Hepatocyte (in vitro differentiated cells): ENCODE measurements around the gene KCND3. TPM values are rescaled to one million over a fixed set of nuclear protein-coding genes. Genes with fewer than 3 reads are reported as not detected.

Experiments used
- DNase-seq: peaks from one replicate; pipeline ENCODE4 v3.0.0-alpha.2; 2016; ENCODE audit warnings: low spot score
- H2AFZ ChIP-seq: fragments of 200-600 bp; sonication (generic); 2 replicates; pipeline ENCODE4 v1.6.0; 2016; ENCODE audit warnings: antibody characterized with exemption, mild to moderate bottlenecking
- H3K27ac ChIP-seq: fragments of 200-600 bp; sonication (generic); 2 replicates; pipeline ENCODE4 v1.5.1; 2016; ENCODE audit warnings: mild to moderate bottlenecking
- H3K27me3 ChIP-seq: fragments of 200-600 bp; sonication (generic); 2 replicates; pipeline ENCODE4 v1.6.1; 2016
- H3K36me3 ChIP-seq: fragments of 200-600 bp; sonication (generic); replicated peaks from 2 replicates; pipeline ENCODE4 v1.5.1; 2016; ENCODE audit warnings: low read depth; ENCODE audit not compliant: insufficient read depth
- H3K4me1 ChIP-seq: fragments of 200-600 bp; sonication (generic); 2 replicates; pipeline ENCODE4 v1.5.1; 2016; ENCODE audit warnings: mild to moderate bottlenecking, moderate library complexity; ENCODE audit not compliant: insufficient read depth
- H3K4me2 ChIP-seq: fragments of 200-600 bp; sonication (generic); 2 replicates; pipeline ENCODE4 v1.6.0; 2016
- H3K4me3 ChIP-seq: fragments of 200-600 bp; sonication (generic); 2 replicates; pipeline ENCODE4 v1.5.1; 2016; ENCODE audit warnings: mild to moderate bottlenecking
- H3K79me2 ChIP-seq: fragments of 200-600 bp; sonication (generic); 2 replicates; pipeline ENCODE4 v1.6.0; 2017; ENCODE audit warnings: mild to moderate bottlenecking
- H3K9me2 ChIP-seq: fragments of 200-600 bp; sonication (generic); replicated peaks from 2 replicates; pipeline ENCODE4 v1.6.0; 2017; ENCODE audit warnings: mild to moderate bottlenecking; ENCODE audit not compliant: insufficient read depth
- H3K9me3 ChIP-seq: fragments of 200-600 bp; sonication (generic); 2 replicates; pipeline ENCODE4 v1.5.1; 2016; ENCODE audit warnings: low read depth, mild to moderate bottlenecking
- H4K20me1 ChIP-seq: fragments of 200-600 bp; sonication (generic); 2 replicates; pipeline ENCODE4 v1.6.0; 2016; ENCODE audit warnings: mild to moderate bottlenecking; ENCODE audit not compliant: insufficient read depth, poor library complexity, severe bottlenecking
- CTCF ChIP-seq: fragments of 200-600 bp; sonication (generic); IDR thresholded peaks from 2 replicates; pipeline ENCODE4 v1.5.1; 2016; ENCODE audit warnings: antibody characterized with exemption, mild to moderate bottlenecking; ENCODE audit not compliant: poor library complexity
- EZH2 ChIP-seq: fragments of 200-600 bp; sonication (generic); IDR thresholded peaks from 2 replicates; pipeline ENCODE4 v1.6.1; 2016; ENCODE audit warnings: antibody characterized with exemption, mild to moderate bottlenecking, borderline replicate concordance
- EZH2phosphoT487 ChIP-seq: fragments of 200-600 bp; sonication (generic); IDR thresholded peaks from one replicate; pipeline ENCODE4 v1.6.1; 2018; ENCODE audit warnings: antibody characterized with exemption, mild to moderate bottlenecking, low read depth, moderate library complexity; ENCODE audit not compliant: unreplicated experiment, severe bottlenecking
- WGBS: methylation state at CpG from one replicate; pipeline ENCODE4 v1.1.6; 2016; ENCODE audit warnings: low lambda C conversion rate; ENCODE audit errors: missing lambda C conversion rate; 5-methylcytosine and 5-hydroxymethylcytosine counted together
- polyA plus RNA-seq: library from polyadenylated mRNA; unstranded; fragments of >200 nt; fragmentation: Nextera tagmentation; extraction: Ambion mirVana; gene quantifications from 2 replicates; pipeline ENCODE4 v1.2.1, GENCODE V29; 2016
- total RNA-seq: library from RNA; depleted of rRNA; stranded (reverse); fragments of >200 nt; gene quantifications from 2 replicates; pipeline ENCODE4 v1.2.3, GENCODE V29; 2014

The KCND3 gene
- total and polyA plus RNA-seq, 2 experiments from 2014 or later: 1.4 to 2.7 TPM

GRCh38 chr1:111923766-111924165 lies 65.7 kb downstream of the KCND3 start:
- Histone ChIP-seq H3K27me3 (no peaks in the 10 kb centered on the region), H2AFZ (no peak overlapping the region), H3K36me3 (no peaks in the 10 kb centered on the region), H3K4me2 (no peak overlapping the region), H4K20me1 (no peaks in the 10 kb centered on the region), H3K79me2 (no peaks in the 10 kb centered on the region), H3K9me2 (no peaks in the 10 kb centered on the region), H3K27ac (no peak overlapping the region), H3K4me3 (no peak overlapping the region), H3K4me1 (no peaks in the 10 kb centered on the region), H3K9me3 (no peaks in the 10 kb centered on the region)
- TF ChIP-seq CTCF (no peak), EZH2 (no peak), EZH2phosphoT487 (no peak)
- DNase-seq: no peak
- WGBS: 88% methylated on average over 5 of the region's 5 CpGs

GRCh38 chr1:111921948-111922347 lies 67.5 kb downstream of the KCND3 start:
- H2AFZ ChIP-seq: no peak overlapping the region
- H3K79me2 ChIP-seq: no peaks in the 10 kb centered on the region
- H3K9me2 ChIP-seq: no peaks in the 10 kb centered on the region
- DNase-seq: no peak
- no peaks in the 10 kb centered on the region for H3K27me3 ChIP-seq
- no peaks in the 10 kb centered on the region for H3K9me3 ChIP-seq
- H3K36me3 ChIP-seq: no peaks in the 10 kb centered on the region
- H3K4me2 ChIP-seq: no peak overlapping the region
- no peak overlapping the region for H3K4me3 ChIP-seq
- WGBS: 82% methylated on average over 6 of the region's 6 CpGs
- no peaks in the 10 kb centered on the region for H4K20me1 ChIP-seq
- no peak overlapping the region for H3K27ac ChIP-seq
- no peaks in the 10 kb centered on the region for H3K4me1 ChIP-seq
- no peak for TF ChIP-seq EZH2phosphoT487
- no peak for TF ChIP-seq EZH2
- TF ChIP-seq CTCF: no peak

- no peak overlapping the region for H3K4me2 ChIP-seq
- H3K79me2 ChIP-seq: no peaks in the 10 kb centered on the region
- no peak overlapping the region for H3K27ac ChIP-seq
- no peaks in the 10 kb centered on the region for H3K27me3 ChIP-seq
- WGBS: 80% methylated on average over 11 of the region's 11 CpGs
- H3K4me1 ChIP-seq: no peaks in the 10 kb centered on the region
- H3K9me3 ChIP-seq: no peaks in the 10 kb centered on the region
- no peak overlapping the region for H3K4me3 ChIP-seq
- H3K9me2 ChIP-seq: no peaks in the 10 kb centered on the region
- H2AFZ ChIP-seq: no peak overlapping the region
- H4K20me1 ChIP-seq: no peaks in the 10 kb centered on the region
- TF ChIP-seq EZH2phosphoT487 (no peak), EZH2 (no peak), CTCF (no peak)
- no peaks in the 10 kb centered on the region for H3K36me3 ChIP-seq
- no peak for DNase-seq
Observed at GRCh38 chr1:111920221-111921024, 69.0 kb downstream of the KCND3 start.
